Ishikawa (cell line): ENCODE results near the gene PLOD1.

Source experiments
- CEBPB ChIP-seq: IDR thresholded peaks from 2 replicates; pipeline ENCODE4 v1.6.1; 2012
- CREB1 ChIP-seq: IDR thresholded peaks from 2 replicates; pipeline ENCODE4 v1.6.1; 2012; ENCODE audit warnings: low read depth
- EGR1 ChIP-seq: IDR thresholded peaks from 2 replicates; pipeline ENCODE4 v1.6.1; 2012
- EP300 ChIP-seq: IDR thresholded peaks from 2 replicates; pipeline ENCODE4 v1.6.1; 2012; ENCODE audit warnings: borderline replicate concordance
- FOXM1 ChIP-seq: IDR thresholded peaks from 2 replicates; pipeline ENCODE4 v1.6.1; 2012; ENCODE audit warnings: low read depth, borderline replicate concordance
- MAX ChIP-seq: IDR thresholded peaks from 2 replicates; pipeline ENCODE4 v1.6.1; 2012
- NFIC ChIP-seq: IDR thresholded peaks from 2 replicates; pipeline ENCODE4 v1.6.1; 2012
- RAD21 ChIP-seq: IDR thresholded peaks from 2 replicates; pipeline ENCODE4 v1.6.1; 2012; ENCODE audit warnings: low read depth
- REST ChIP-seq: IDR thresholded peaks from 2 replicates; pipeline ENCODE4 v1.6.1; 2012; ENCODE audit warnings: low read depth, mild to moderate bottlenecking
- TAF1 ChIP-seq: IDR thresholded peaks from 2 replicates; pipeline ENCODE4 v1.6.1; 2012; ENCODE audit warnings: low read depth, mild to moderate bottlenecking
- TCF12 ChIP-seq: IDR thresholded peaks from 2 replicates; pipeline ENCODE4 v1.6.1; 2012; ENCODE audit warnings: low read depth
- TEAD4 ChIP-seq: IDR thresholded peaks from 2 replicates; pipeline ENCODE4 v1.6.1; 2012
- USF1 ChIP-seq: IDR thresholded peaks from 2 replicates; pipeline ENCODE4 v1.6.1; 2012
- YY1 ChIP-seq: IDR thresholded peaks from 2 replicates; pipeline ENCODE4 v1.6.1; 2012; ENCODE audit warnings: low read depth
- ZBTB7A ChIP-seq: IDR thresholded peaks from 2 replicates; pipeline ENCODE4 v1.6.1; 2012; ENCODE audit warnings: low read depth

PLOD1 gene

DNA sequence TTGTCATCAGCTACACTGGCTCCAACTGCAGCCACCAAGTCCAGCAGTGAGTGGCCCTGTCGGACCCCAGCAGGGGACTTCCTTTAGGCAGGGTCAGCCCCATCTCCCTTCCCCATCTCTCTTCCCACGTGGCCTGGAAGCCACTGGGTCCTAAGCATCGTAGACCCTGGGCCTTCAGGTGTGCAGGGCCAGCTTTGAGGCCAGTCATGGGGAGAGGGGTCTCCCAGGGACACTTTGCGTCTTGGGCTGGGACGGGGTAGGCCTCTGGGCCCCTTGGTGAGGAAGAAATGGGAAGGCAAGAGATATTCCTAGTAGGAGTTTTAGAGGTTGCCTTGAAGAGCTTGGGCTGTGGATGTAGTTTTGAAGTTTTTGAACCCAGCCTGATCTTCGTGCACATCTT lies 72.7 kb downstream of the PLOD1 start:
- TF ChIP-seq TCF12 = no peak
- no peak for TF ChIP-seq ZBTB7A
- TF ChIP-seq USF1 = no peak
- TF ChIP-seq CREB1 = no peak
- TF ChIP-seq TAF1 = no peak
- TF ChIP-seq RAD21 = no peak
- no peak for TF ChIP-seq EP300
- no peak for TF ChIP-seq MAX
- TF ChIP-seq CEBPB = no peak
- no peak for TF ChIP-seq FOXM1
- no peak for TF ChIP-seq YY1
- no peak for TF ChIP-seq NFIC
- no peak for TF ChIP-seq REST
- no peak for TF ChIP-seq EGR1
- TF ChIP-seq TEAD4 = no peak

GRCh38 chr1:12009318-12009947 lies 74.9 kb downstream of the PLOD1 start:
- TF ChIP-seq RAD21 = no peak
- no peak for TF ChIP-seq TEAD4
- TF ChIP-seq TCF12 = no peak
- TF ChIP-seq MAX = no peak
- TF ChIP-seq EGR1 = no peak

GRCh38 chr1:12010746-12011570 lies 76.4 kb downstream of the PLOD1 start:
- no peak for TF ChIP-seq TEAD4
- no peak for TF ChIP-seq EP300
- no peak for TF ChIP-seq REST
- no peak for TF ChIP-seq ZBTB7A
- TF ChIP-seq EGR1 = no peak
- no peak for TF ChIP-seq RAD21
- TF ChIP-seq MAX = no peak
- no peak for TF ChIP-seq USF1
- TF ChIP-seq YY1 = no peak
- TF ChIP-seq CEBPB = no peak
- no peak for TF ChIP-seq FOXM1
- TF ChIP-seq NFIC = no peak
- no peak for TF ChIP-seq CREB1
- no peak for TF ChIP-seq TCF12
- no peak for TF ChIP-seq TAF1

GRCh38 chr1:12011998-12012397 lies 77.5 kb downstream of the PLOD1 start:
- TF ChIP-seq REST (no peak), YY1 (no peak), TEAD4 (no peak), CEBPB (no peak), EP300 (no peak), USF1 (no peak), TCF12 (no peak), EGR1 (no peak), FOXM1 (no peak), ZBTB7A (no peak), NFIC (no peak), CREB1 (no peak), MAX (no peak)
